ENCODE measurements around the gene AREG. TPM values are rescaled to one million over a fixed set of nuclear protein-coding genes. Genes with fewer than 3 reads are reported as not detected.
A peak's percentile ranks its signal among the peaks of the same experiment; 100 is the strongest.

The AREG gene
- total RNA-seq, 1 experiment from 2014 or later, result 739 TPM

- Histone ChIP-seq H3K36me3 (ENCODE audit: control insufficient read depth in 1 of 2, insufficient read depth in 2 of 2, low read length in 2 of 2) (no peaks in the 10 kb centered on the region), H2AFZ (ENCODE audit: low read depth, low read length, poor library complexity, severe bottlenecking) (no peak overlapping the region), H3K9ac (ENCODE audit: low read length) (no peak overlapping the region), H3K9me3 (ENCODE audit: control insufficient read depth in 1 of 2, insufficient read depth in 1 of 2, low read depth in 1 of 2, low read length in 2 of 2) (no peaks in the 10 kb centered on the region), H3K27ac (ENCODE audit: low read depth, low read length) (no peak overlapping the region), H3K27me3 (ENCODE audit: insufficient read depth, low read length) (no peaks in the 10 kb centered on the region), H4K20me1 (ENCODE audit: insufficient read depth) (no peaks in the 10 kb centered on the region), H3K4me1 (ENCODE audit: control insufficient read depth in 1 of 2, insufficient read depth in 2 of 2, low read length in 2 of 2) (peaks cover 21 to 37% of the 10 kb centered on the region in 2 experiments; a peak in 3 of 4 replicates), H3K4me2 (ENCODE audit: low read length) (no peak overlapping the region), H3K4me3 (replicated peaks in 1 of 2; ENCODE audit: low read depth in 1 of 2, low read length in 2 of 2) (no peak overlapping the region), H3K79me2 (ENCODE audit: insufficient read depth, low read length) (no peaks in the 10 kb centered on the region), H3K9me2 (ENCODE audit: insufficient read depth) (no peaks in the 10 kb centered on the region)
- BruUV-seq (replicated peaks), result no TSS peak
- ChIA-PET RAD21 (ENCODE audit: low non-redundant PET in 1 of 2, low total read pairs in 2 of 2, uncharacterized antibody in 2 of 2, unreplicated experiment in 2 of 2) (no interaction called here), POLR2A (interaction anchor here (4.7 kb wide), 1 partner anchor 19 kb away, joined by 23 read pairs; the partner anchor contains the start of gene AREG), CTCF (no interaction called here)
- DNase-seq (ENCODE audit: low read depth, low spot score) (no peak), ATAC-seq (no peak)
- intact Hi-C loops (cut with micrococcal nuclease), result no loop called here
- no peak for TF ChIP-seq POLR2A (IDR thresholded peaks at IDR 0.05; ENCODE audit: borderline replicate concordance, extremely low read depth, insufficient read depth, insufficient read length)
- no peak for TF ChIP-seq FOSL1 (IDR thresholded peaks at IDR 0.05; ENCODE audit: low read depth)
- no peak for TF ChIP-seq SP1 (IDR thresholded peaks at IDR 0.05; ENCODE audit: low read depth)
- TF ChIP-seq ZBTB33 (IDR thresholded peaks at IDR 0.05; ENCODE audit: extremely low read depth, insufficient replicate concordance, low read length), result no peak
Measured at GRCh38 chr4:74426101-74426500, 18.8 kb upstream of the AREG start.

- POLR2A ChIA-PET, result interaction anchor here (1.2 to 1.5 kb wide), 2 partner anchors 10 to 17 kb away, joined by 4 to 5 read pairs; partner anchors contain the start of gene AREG
- no peaks in the 10 kb centered on the region for H3K9me2 ChIP-seq (ENCODE audit: insufficient read depth)
- no peaks in the 10 kb centered on the region for H3K36me3 ChIP-seq (ENCODE audit: control insufficient read depth in 1 of 2, insufficient read depth in 2 of 2, low read length in 2 of 2)
- ATAC-seq (peak; percentile 49), DNase-seq (ENCODE audit: low read depth, low spot score) (no peak)
- no peaks in the 10 kb centered on the region for H4K20me1 ChIP-seq (ENCODE audit: insufficient read depth)
- RAD21 ChIA-PET (ENCODE audit: low non-redundant PET in 1 of 2, low total read pairs in 2 of 2, uncharacterized antibody in 2 of 2, unreplicated experiment in 2 of 2), result no interaction called here
- no peak overlapping the region for H3K4me3 ChIP-seq (replicated peaks in 1 of 2; ENCODE audit: low read depth in 1 of 2, low read length in 2 of 2)
- 0 out of 2 replicates have a peak, but pooled peaks have one; percentile 12 for TF ChIP-seq SP1 (IDR thresholded peaks at IDR 0.05; ENCODE audit: low read depth)
- no peak for TF ChIP-seq EGR1 (IDR thresholded peaks at IDR 0.05; ENCODE audit: low read depth)
- no peak for TF ChIP-seq POLR2AphosphoS5 (IDR thresholded peaks at IDR 0.05; ENCODE audit: low read depth, low read length)
- no peak for TF ChIP-seq REST (IDR thresholded peaks at IDR 0.05; ENCODE audit: low read depth)
- no peaks in the 10 kb centered on the region for H3K9me3 ChIP-seq (ENCODE audit: control insufficient read depth in 1 of 2, insufficient read depth in 1 of 2, low read depth in 1 of 2, low read length in 2 of 2)
- no TSS peak for BruUV-seq (replicated peaks)
- H3K27ac ChIP-seq (ENCODE audit: low read depth, low read length), result no peak overlapping the region
- no peak overlapping the region for H3K9ac ChIP-seq (ENCODE audit: low read length)
- H3K4me2 ChIP-seq (ENCODE audit: low read length), result peak overlapping the region; percentile 22; the same call in 1 of the 2 replicates
- H3K4me1 ChIP-seq (ENCODE audit: control insufficient read depth in 1 of 2, insufficient read depth in 2 of 2, low read length in 2 of 2), result peaks cover 17 to 28% of the 10 kb centered on the region in 2 experiments; a peak in 3 of 4 replicates
- H2AFZ ChIP-seq (ENCODE audit: low read depth, low read length, poor library complexity, severe bottlenecking), result peak overlapping the region; percentile 82
- H3K27me3 ChIP-seq (ENCODE audit: insufficient read depth, low read length), result no peaks in the 10 kb centered on the region
- CTCF ChIA-PET, result interaction anchor here (0.8 kb wide), 1 partner anchor 16 kb away, joined by 3 read pairs; the partner anchor contains the start of gene AREG
- H3K79me2 ChIP-seq (ENCODE audit: insufficient read depth, low read length), result no peaks in the 10 kb centered on the region
- intact Hi-C loops (cut with micrococcal nuclease), result no loop called here
Measured at GRCh38 chr4:74428276-74428675, 16.7 kb upstream of the AREG start.

Measured in HCT116 (cell line).